ENCODE data around the gene ATP9A. TPM values are rescaled to one million over a fixed set of nuclear protein-coding genes. Genes with fewer than 3 reads are reported as not detected.
A peak's percentile ranks its signal among the peaks of the same experiment; 100 is the strongest.

The ATP9A gene
- polyA plus RNA-seq, 1 donor from 2014 or later: 56.1 TPM

DNA sequence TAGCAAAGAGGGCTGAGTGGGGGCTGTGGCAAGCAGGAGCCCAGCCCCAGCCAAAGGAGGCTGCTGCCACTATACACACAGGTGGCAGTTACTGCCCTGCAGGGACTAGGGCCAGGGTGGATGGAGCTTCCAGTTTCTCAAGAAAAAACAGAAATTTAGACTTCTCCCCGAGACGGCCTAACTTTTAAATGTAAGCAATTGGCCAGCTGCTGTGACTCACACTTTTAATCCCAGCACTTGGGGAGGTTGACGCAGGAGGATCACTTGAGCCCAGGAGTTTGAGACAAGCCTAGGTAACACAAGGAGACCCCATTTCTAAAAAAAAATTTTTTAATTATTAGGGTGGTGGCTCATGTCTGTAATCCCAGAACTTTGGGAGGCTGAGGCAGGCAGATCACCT is 127.4 kb downstream of the ATP9A start:
- no peaks in the 10 kb centered on the region for H3K27me3 ChIP-seq (ENCODE audit: insufficient read depth, low read depth, low read length)
- no peaks in the 10 kb centered on the region for H3F3A ChIP-seq (ENCODE audit: insufficient read depth, low read length, poor library complexity, severe bottlenecking)
- H3K4me3 ChIP-seq (ENCODE audit: low read length): no peak overlapping the region
- no peak overlapping the region for H3K27ac ChIP-seq (ENCODE audit: low read length)
- no peak overlapping the region for H2AFZ ChIP-seq (ENCODE audit: low read depth, low read length)
- no peaks in the 10 kb centered on the region for H3K9me2 ChIP-seq (ENCODE audit: insufficient read depth, low read length)
- no peaks in the 10 kb centered on the region for H3K9me3 ChIP-seq (ENCODE audit: low read length)
- no peak overlapping the region for H3K4me2 ChIP-seq (ENCODE audit: low read length)
- TF ChIP-seq EP300 (conservative IDR thresholded peaks at IDR 0.05; ENCODE audit: poor library complexity, severe bottlenecking): no peak
- no peak for TF ChIP-seq RAD21 (conservative IDR thresholded peaks at IDR 0.05)
- no peak for TF ChIP-seq TAF1 (IDR thresholded peaks at IDR 0.05; ENCODE audit: low read depth)
- TF ChIP-seq SMC3 (conservative IDR thresholded peaks at IDR 0.05; ENCODE audit: poor library complexity): no peak
- TF ChIP-seq EZH2 (IDR thresholded peaks at IDR 0.05; ENCODE audit: borderline replicate concordance, insufficient read depth, low read length, poor library complexity, severe bottlenecking): no peak
- no peak for TF ChIP-seq POLR2AphosphoS5 (IDR thresholded peaks at IDR 0.05)
- no peak for TF ChIP-seq MXI1 (conservative IDR thresholded peaks at IDR 0.05; ENCODE audit: poor library complexity, severe bottlenecking)
- H3K9ac ChIP-seq (ENCODE audit: low read length): no peak overlapping the region
- H4K20me1 ChIP-seq (ENCODE audit: insufficient read depth): no peaks in the 10 kb centered on the region
- H3K36me3 ChIP-seq (ENCODE audit: insufficient read depth, low read length): peaks cover 11% of the 10 kb centered on the region
- H3K79me2 ChIP-seq (replicated peaks; ENCODE audit: insufficient read depth, low read length): no peaks in the 10 kb centered on the region

DNA sequence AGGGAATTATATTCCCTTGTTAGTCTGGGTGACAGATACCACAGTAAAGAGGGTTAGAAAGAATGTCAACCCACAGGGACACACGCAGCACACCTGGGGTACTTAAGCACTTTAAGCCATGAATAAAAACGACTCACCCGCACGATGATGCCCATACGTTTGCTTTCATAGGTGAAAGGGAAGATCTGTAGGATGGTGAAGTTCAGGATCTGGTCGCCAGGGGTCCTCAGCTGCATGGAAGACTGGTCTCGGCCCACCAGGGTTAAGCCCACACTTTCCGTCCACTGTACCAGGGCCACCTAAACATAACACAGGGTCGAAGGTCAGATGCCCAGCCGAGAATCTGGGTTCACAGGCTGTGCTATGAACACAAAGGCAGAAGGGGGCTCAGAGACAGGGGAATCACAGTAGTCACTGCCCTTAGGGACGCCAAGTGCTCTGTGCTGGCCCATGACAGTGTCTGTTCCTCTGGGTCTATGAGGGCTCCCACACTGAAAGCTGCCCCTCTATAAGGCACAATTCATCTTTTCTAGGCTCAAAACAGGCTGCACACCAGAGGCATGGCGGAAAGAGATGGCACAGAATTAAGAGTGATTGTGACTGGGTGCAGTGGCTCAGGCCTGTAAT is 128.9 kb downstream of the ATP9A start:
- no peak overlapping the region for H2AFZ ChIP-seq (ENCODE audit: low read depth, low read length)

GRCh38 chr20:51637241-51637640 is 130.9 kb downstream of the ATP9A start:
- no peaks in the 10 kb centered on the region for H4K20me1 ChIP-seq (ENCODE audit: insufficient read depth)
- H3K4me2 ChIP-seq (ENCODE audit: low read length): no peak overlapping the region
- H3K9me2 ChIP-seq (ENCODE audit: insufficient read depth, low read length): no peaks in the 10 kb centered on the region
- no peaks in the 10 kb centered on the region for H3K9me3 ChIP-seq (ENCODE audit: low read length)
- no peak for TF ChIP-seq SMC3 (conservative IDR thresholded peaks at IDR 0.05; ENCODE audit: poor library complexity)
- no peak for TF ChIP-seq EP300 (conservative IDR thresholded peaks at IDR 0.05; ENCODE audit: poor library complexity, severe bottlenecking)
- TF ChIP-seq, protein P1, sequence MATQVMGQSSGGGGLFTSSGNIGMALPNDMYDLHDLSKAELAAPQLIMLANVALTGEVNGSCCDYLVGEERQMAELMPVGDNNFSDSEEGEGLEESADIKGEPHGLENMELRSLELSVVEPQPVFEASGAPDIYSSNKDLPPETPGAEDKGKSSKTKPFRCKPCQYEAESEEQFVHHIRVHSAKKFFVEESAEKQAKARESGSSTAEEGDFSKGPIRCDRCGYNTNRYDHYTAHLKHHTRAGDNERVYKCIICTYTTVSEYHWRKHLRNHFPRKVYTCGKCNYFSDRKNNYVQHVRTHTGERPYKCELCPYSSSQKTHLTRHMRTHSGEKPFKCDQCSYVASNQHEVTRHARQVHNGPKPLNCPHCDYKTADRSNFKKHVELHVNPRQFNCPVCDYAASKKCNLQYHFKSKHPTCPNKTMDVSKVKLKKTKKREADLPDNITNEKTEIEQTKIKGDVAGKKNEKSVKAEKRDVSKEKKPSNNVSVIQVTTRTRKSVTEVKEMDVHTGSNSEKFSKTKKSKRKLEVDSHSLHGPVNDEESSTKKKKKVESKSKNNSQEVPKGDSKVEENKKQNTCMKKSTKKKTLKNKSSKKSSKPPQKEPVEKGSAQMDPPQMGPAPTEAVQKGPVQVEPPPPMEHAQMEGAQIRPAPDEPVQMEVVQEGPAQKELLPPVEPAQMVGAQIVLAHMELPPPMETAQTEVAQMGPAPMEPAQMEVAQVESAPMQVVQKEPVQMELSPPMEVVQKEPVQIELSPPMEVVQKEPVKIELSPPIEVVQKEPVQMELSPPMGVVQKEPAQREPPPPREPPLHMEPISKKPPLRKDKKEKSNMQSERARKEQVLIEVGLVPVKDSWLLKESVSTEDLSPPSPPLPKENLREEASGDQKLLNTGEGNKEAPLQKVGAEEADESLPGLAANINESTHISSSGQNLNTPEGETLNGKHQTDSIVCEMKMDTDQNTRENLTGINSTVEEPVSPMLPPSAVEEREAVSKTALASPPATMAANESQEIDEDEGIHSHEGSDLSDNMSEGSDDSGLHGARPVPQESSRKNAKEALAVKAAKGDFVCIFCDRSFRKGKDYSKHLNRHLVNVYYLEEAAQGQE (IDR thresholded peaks at IDR 0.05; ENCODE audit: borderline replicate concordance): no peak
- no peak for TF ChIP-seq CTCF (IDR thresholded peaks at IDR 0.05; ENCODE audit: poor library complexity, severe bottlenecking)
- TF ChIP-seq RAD21 (conservative IDR thresholded peaks at IDR 0.05): no peak
- no peak for TF ChIP-seq EZH2 (IDR thresholded peaks at IDR 0.05; ENCODE audit: borderline replicate concordance, insufficient read depth, low read length, poor library complexity, severe bottlenecking)
- no peak for TF ChIP-seq POLR2AphosphoS5 (IDR thresholded peaks at IDR 0.05)
- TF ChIP-seq TAF1 (IDR thresholded peaks at IDR 0.05; ENCODE audit: low read depth): no peak
- H3K27me3 ChIP-seq (ENCODE audit: insufficient read depth, low read depth, low read length): no peaks in the 10 kb centered on the region
- H3K36me3 ChIP-seq (ENCODE audit: insufficient read depth, low read length): peaks cover 11% of the 10 kb centered on the region
- no peaks in the 10 kb centered on the region for H3K79me2 ChIP-seq (replicated peaks; ENCODE audit: insufficient read depth, low read length)
- no peak overlapping the region for H3K27ac ChIP-seq (ENCODE audit: low read length)
- H3F3A ChIP-seq (ENCODE audit: insufficient read depth, low read length, poor library complexity, severe bottlenecking): no peaks in the 10 kb centered on the region
- H3K9ac ChIP-seq (ENCODE audit: low read length): no peak overlapping the region
- no peak overlapping the region for H3K4me3 ChIP-seq (ENCODE audit: low read length)
- no peak overlapping the region for H2AFZ ChIP-seq (ENCODE audit: low read depth, low read length)

More for the DNA sequence above, 128.9 kb downstream of the ATP9A start:
- no peaks in the 10 kb centered on the region for H3K9me3 ChIP-seq (ENCODE audit: low read length)
- no peak overlapping the region for H3K4me3 ChIP-seq (ENCODE audit: low read length)
- H3K9ac ChIP-seq (ENCODE audit: low read length): no peak overlapping the region
- H3K4me2 ChIP-seq (ENCODE audit: low read length): no peak overlapping the region
- TF ChIP-seq MXI1 (conservative IDR thresholded peaks at IDR 0.05; ENCODE audit: poor library complexity, severe bottlenecking) (no peak), RAD21 (conservative IDR thresholded peaks at IDR 0.05) (peak; percentile 82), CTCF (IDR thresholded peaks at IDR 0.05; ENCODE audit: poor library complexity, severe bottlenecking) (peak; percentile 85), SMC3 (conservative IDR thresholded peaks at IDR 0.05; ENCODE audit: poor library complexity) (peak; percentile 90)
- H3K27me3 ChIP-seq (ENCODE audit: insufficient read depth, low read depth, low read length): no peaks in the 10 kb centered on the region
- H3K36me3 ChIP-seq (ENCODE audit: insufficient read depth, low read length): peaks cover 11% of the 10 kb centered on the region
- H3F3A ChIP-seq (ENCODE audit: insufficient read depth, low read length, poor library complexity, severe bottlenecking): no peaks in the 10 kb centered on the region
- no peaks in the 10 kb centered on the region for H4K20me1 ChIP-seq (ENCODE audit: insufficient read depth)
- no peaks in the 10 kb centered on the region for H3K9me2 ChIP-seq (ENCODE audit: insufficient read depth, low read length)
- no peaks in the 10 kb centered on the region for H3K79me2 ChIP-seq (replicated peaks; ENCODE audit: insufficient read depth, low read length)
- H3K27ac ChIP-seq (ENCODE audit: low read length): no peak overlapping the region

All from neural cell (in vitro differentiated cells).